HEK293T (cell line): ENCODE data around the gene ALDOC.

ENCODE experiments used
- CTCF ChIA-PET: fragments of 350-600 bp; formaldehyde crosslinking; extraction: SDS; loops from one replicate; lab custom pipeline; 2021; ENCODE audit warnings: antibody characterized with exemption, inconsistent platforms; lab: Yijun Ruan, JAX
- POLR2A ChIA-PET: fragments of 350-600 bp; formaldehyde crosslinking; extraction: SDS; loops from one replicate; lab custom pipeline; 2020; ENCODE audit warnings: antibody characterized with exemption, inconsistent platforms; lab: Yijun Ruan, JAX
- DNase-seq: peaks from one replicate; pipeline ENCODE4 v3.0.0; 2012; ENCODE audit warnings: mixed read lengths; ENCODE audit errors: extremely low spot score
- ARNT ChIP-seq: fragments of 450-650 bp; IDR thresholded peaks from 2 replicates; pipeline ENCODE4 v1.6.1; 2017; ENCODE audit warnings: mild to moderate bottlenecking
- BHLHE40 ChIP-seq: fragments of 450-650 bp; IDR thresholded peaks from 2 replicates; pipeline ENCODE4 v1.6.1; 2016; ENCODE audit warnings: mild to moderate bottlenecking, moderate library complexity, borderline replicate concordance
- CTBP1 ChIP-seq: fragments of 450-650 bp; IDR thresholded peaks from 2 replicates; pipeline ENCODE4 v1.6.1; 2016; ENCODE audit warnings: borderline replicate concordance
- ELF4 ChIP-seq: fragments of 450-650 bp; IDR thresholded peaks from 2 replicates; pipeline ENCODE4 v1.6.1; 2017; ENCODE audit warnings: antibody characterized with exemption
- FOXA1 ChIP-seq: fragments of 450-650 bp; IDR thresholded peaks from 2 replicates; pipeline ENCODE4 v1.6.1; 2016; ENCODE audit warnings: mild to moderate bottlenecking
- FOXK2 ChIP-seq: fragments of 450-650 bp; IDR thresholded peaks from 2 replicates; pipeline ENCODE4 v1.6.1; 2016; ENCODE audit warnings: mild to moderate bottlenecking
- FOXM1 ChIP-seq: fragments of 450-650 bp; IDR thresholded peaks from 2 replicates; pipeline ENCODE4 v1.6.1; 2017; ENCODE audit warnings: mild to moderate bottlenecking, borderline replicate concordance
- HDGF ChIP-seq: fragments of 450-650 bp; IDR thresholded peaks from 2 replicates; pipeline ENCODE4 v1.6.1; 2017; ENCODE audit warnings: antibody characterized with exemption, borderline replicate concordance
- L3MBTL2 ChIP-seq: fragments of 450-650 bp; conservative IDR thresholded peaks from 2 replicates; pipeline ENCODE4 v1.6.1; 2016; ENCODE audit warnings: mild to moderate bottlenecking
- LEF1 ChIP-seq: fragments of 450-650 bp; IDR thresholded peaks from 2 replicates; pipeline ENCODE4 v1.6.1; 2017; ENCODE audit warnings: mild to moderate bottlenecking, borderline replicate concordance
- NFRKB ChIP-seq: fragments of 450-650 bp; IDR thresholded peaks from 2 replicates; pipeline ENCODE4 v1.6.1; 2016; ENCODE audit warnings: mild to moderate bottlenecking, moderate library complexity
- SP1 ChIP-seq: fragments of 450-650 bp; IDR thresholded peaks from 2 replicates; pipeline ENCODE4 v1.6.1; 2017
- SUZ12 ChIP-seq: fragments of 450-650 bp; IDR thresholded peaks from 2 replicates; pipeline ENCODE4 v1.6.1; 2016; ENCODE audit warnings: mild to moderate bottlenecking
- TARDBP ChIP-seq: fragments of 450-650 bp; IDR thresholded peaks from 2 replicates; pipeline ENCODE4 v1.6.1; 2016
- ZNF384 ChIP-seq: fragments of 450-650 bp; IDR thresholded peaks from 2 replicates; pipeline ENCODE4 v1.6.1; 2016
- TF ChIP-seq, protein P1 (sequence below): fragments of 450-650 bp; IDR thresholded peaks from 2 replicates; pipeline ENCODE4 v1.6.1; 2016

Gene ALDOC

DNA sequence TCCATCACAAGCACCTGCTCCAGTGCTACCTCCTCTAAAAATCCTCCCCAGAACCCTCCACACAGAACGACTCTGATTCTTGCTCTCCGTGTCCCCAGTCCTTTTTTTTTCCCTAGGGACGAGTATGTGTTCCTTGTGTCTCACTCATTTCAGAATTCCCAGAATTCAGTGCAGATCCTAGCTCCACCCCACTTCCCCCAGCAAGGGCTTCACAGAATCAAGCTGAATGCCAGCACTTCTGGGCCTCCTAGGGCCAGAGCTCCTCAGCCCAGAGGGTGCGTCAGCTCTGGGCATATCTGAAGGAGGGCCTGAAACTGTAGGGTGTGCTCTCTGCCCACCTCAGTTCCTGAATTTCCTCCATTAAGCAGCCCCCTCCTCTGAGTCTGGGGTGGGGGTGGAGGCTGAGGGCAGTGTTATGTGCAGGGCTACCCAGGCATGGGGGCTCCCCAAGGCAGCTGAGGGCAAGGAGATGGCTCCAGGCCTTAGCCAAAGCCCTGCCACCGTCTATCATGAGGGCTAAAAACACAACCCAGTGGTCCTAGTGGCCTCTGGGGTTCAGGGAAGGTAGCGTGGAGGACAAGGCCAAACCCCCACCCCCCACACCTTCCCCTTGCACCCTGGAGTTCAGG, 30.8 kb downstream of the ALDOC start:
- CTCF ChIA-PET = no interaction called here

DNA sequence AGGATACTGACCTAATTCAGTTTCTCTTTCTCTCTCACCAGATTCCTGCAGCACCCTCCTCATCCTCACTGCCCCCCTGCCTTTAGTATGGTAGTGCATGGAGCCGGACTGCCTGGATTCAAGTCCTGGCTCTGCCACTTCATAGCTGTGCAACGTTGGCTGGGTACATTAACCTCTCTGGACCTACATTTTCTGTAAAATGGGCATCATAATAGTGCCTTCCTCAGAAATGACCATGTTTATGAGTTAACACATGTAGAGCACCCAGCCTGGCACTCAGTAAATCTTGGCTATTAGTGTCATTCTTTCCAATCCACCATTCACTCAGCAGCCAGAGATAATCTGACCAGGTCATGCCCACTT, 31.6 kb downstream of the ALDOC start:
- CTCF ChIA-PET = no interaction called here
- POLR2A ChIA-PET = no interaction called here
- DNase-seq = no peak
- TF ChIP-seq LEF1 (no peak), ELF4 (no peak), SUZ12 (no peak), BHLHE40 (no peak), FOXA1 (no peak), HDGF (no peak), ZNF384 (no peak), FOXM1 (no peak), CTBP1 (no peak), TARDBP (no peak), NFRKB (no peak), L3MBTL2 (no peak), FOXK2 (no peak)
- TF ChIP-seq, protein P1, sequence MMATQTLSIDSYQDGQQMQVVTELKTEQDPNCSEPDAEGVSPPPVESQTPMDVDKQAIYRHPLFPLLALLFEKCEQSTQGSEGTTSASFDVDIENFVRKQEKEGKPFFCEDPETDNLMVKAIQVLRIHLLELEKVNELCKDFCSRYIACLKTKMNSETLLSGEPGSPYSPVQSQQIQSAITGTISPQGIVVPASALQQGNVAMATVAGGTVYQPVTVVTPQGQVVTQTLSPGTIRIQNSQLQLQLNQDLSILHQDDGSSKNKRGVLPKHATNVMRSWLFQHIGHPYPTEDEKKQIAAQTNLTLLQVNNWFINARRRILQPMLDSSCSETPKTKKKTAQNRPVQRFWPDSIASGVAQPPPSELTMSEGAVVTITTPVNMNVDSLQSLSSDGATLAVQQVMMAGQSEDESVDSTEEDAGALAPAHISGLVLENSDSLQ = no peak

More for the DNA sequence above, 30.8 kb downstream of the ALDOC start:
- DNase-seq = no peak
- POLR2A ChIA-PET = interaction anchor here (0.9 to 1.0 kb wide), 2 partner anchors 25 to 58 kb away, joined by 3 to 5 read pairs; partner anchors contain the start of gene PIGS
- TF ChIP-seq SUZ12 = no peak
- TF ChIP-seq ELF4 = no peak
- TF ChIP-seq BHLHE40 = no peak
- no peak for TF ChIP-seq SP1
- no peak for TF ChIP-seq HDGF
- no peak for TF ChIP-seq ARNT
- TF ChIP-seq LEF1 = no peak
- TF ChIP-seq FOXA1 = no peak
- TF ChIP-seq NFRKB = no peak
- no peak for TF ChIP-seq ZNF384
- TF ChIP-seq FOXK2 = no peak
- no peak for TF ChIP-seq TARDBP
- TF ChIP-seq L3MBTL2 = no peak
- no peak for TF ChIP-seq FOXM1
- no peak for TF ChIP-seq CTBP1
- TF ChIP-seq, protein P1 = no peak

DNA sequence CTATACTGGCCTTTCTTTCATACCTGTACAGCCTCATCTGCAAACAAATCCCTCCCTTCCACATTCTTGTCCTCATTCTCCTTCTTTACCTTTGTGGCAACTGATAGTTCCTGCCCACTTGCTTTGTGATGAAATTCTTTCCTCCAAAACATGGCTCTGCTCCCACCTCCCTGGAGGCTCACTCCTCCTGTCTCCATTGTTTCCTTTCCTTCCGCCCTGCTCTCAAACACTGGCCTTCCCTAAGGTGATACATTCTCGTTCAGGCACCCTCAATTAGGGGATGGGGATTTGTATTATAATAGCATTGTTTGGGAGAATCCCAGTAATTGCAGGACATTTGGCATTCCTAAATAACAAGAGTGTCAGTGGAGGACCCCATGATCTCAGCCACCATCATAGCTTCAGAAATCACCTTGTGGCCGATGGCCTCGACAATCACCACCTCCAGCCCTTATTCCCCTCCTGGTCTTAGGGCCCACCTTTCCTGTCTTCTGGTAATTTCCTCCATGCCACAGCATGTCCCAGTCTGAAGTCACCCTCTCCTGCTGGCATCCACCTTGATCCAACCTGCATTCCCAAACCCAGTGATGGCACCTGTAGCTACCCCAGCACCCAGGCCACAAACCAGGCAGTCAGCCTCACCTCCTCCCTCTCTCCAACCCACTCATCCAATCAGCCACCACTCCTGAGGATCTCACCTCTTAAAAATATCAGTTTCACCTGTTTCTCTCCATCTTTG, 32.1 kb downstream of the ALDOC start:
- CTCF ChIA-PET = no interaction called here
- POLR2A ChIA-PET = no interaction called here
- no peak for TF ChIP-seq ZNF384
- TF ChIP-seq SP1 = no peak
- no peak for TF ChIP-seq L3MBTL2
- TF ChIP-seq, protein P1 = no peak
- no peak for TF ChIP-seq FOXK2
- TF ChIP-seq NFRKB = no peak
- TF ChIP-seq CTBP1 = no peak
- no peak for TF ChIP-seq FOXA1
- TF ChIP-seq ELF4 = no peak
- TF ChIP-seq ARNT = no peak
- no peak for DNase-seq

DNA sequence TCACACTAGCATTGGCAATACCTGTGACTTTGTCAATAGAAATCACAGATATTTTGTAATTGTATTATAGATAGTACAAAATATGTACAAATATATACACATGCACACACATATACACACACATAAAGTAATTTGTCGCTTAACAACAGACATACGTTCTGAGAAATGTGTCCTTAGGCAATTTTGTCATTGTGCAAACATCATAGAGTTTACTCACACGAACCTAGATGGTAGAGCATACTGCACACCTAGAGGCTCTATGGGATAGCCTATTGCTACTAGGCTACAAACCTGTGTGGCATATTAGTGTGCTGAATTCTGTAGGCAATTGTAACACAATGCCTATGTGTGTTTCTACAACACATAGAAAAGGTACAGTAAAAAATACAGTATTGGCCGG, 35.3 kb downstream of the ALDOC start:
- TF ChIP-seq CTBP1 = no peak
- TF ChIP-seq SUZ12 = no peak
- no peak for TF ChIP-seq SP1
- CTCF ChIA-PET = interaction anchor here (0.6 to 1.7 kb wide), 6 partner anchors 21 to 784 kb away, joined by 4 to 14 read pairs (median 4); no protein-coding TSS in a partner anchor
- DNase-seq = no peak
- POLR2A ChIA-PET = no interaction called here

DNA sequence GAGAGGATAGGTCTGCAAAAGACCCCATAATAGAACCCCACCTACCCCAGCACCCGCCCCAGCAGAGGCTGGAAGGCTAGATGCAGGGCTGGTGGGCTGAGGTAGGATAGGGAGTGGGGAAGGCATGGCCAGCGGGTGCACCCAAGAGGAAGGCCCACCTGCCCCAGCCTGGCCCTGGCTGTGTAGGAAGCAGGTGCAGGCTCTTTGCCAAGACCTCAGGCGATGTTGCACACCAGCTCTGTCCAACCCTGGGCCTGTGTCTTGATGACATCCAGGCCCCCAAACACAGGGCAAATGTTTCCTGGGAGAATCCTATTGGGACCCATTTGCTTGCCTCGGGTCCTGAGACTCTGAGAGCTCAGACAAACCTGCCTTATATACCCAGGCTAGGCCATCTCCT, 36.5 kb downstream of the ALDOC start:
- ChIA-PET POLR2A (no interaction called here), CTCF (interaction anchor here (0.5 to 1.7 kb wide), 10 partner anchors 9 to 123 kb away, joined by 3 to 14 read pairs (median 5); no protein-coding TSS in a partner anchor)
- DNase-seq = no peak
- TF ChIP-seq SP1 (no peak), FOXK2 (no peak), ZNF384 (no peak), TARDBP (no peak), FOXA1 (no peak), CTBP1 (no peak)

DNA sequence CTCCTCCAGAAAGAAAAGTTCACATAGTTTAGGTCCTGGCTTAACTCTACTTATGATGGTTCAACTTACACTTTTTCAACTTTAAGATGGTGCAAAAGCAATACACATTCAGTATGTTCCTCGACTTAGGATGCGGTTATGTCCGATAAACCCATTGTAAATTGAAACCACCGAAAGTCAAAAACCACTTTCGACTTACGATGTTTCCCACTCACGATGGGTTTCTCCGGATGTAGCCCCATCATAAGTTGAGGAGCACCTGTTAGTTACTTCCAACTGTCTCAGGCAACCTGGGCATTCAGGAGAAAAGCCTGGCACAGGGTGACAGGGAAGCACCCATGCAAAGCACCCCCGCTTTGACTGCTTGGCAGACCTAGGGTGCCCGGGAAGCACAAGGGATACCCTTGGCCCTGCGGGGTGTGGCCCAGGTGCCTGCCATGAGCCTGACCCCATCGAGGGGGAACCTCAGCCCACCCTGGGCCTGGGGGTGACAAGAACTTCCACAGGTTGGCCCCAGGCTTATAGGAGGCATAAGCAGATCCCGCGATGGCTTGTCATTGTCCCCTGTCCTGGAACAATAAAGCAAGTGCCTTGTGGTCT, 38.3 kb downstream of the ALDOC start:
- ChIA-PET CTCF (interaction anchor here (0.8 to 3.7 kb wide), 3 partner anchors 10 to 43 kb away, joined by 3 to 16 read pairs (median 6); no protein-coding TSS in a partner anchor), POLR2A (interaction anchor here (0.7 to 1.0 kb wide), 2 partner anchors 17 to 38 kb away, joined by 3 read pairs; no protein-coding TSS in a partner anchor)
- TF ChIP-seq BHLHE40 (no peak), FOXA1 (no peak), SP1 (no peak), NFRKB (no peak), HDGF (no peak), FOXK2 (no peak), FOXM1 (no peak), CTBP1 (no peak), SUZ12 (no peak), L3MBTL2 (no peak), ZNF384 (no peak), LEF1 (no peak)
- TF ChIP-seq, protein P1 = no peak
- no peak for DNase-seq
